ENCODE results near the gene SLC24A3.

SLC24A3 gene

DNA sequence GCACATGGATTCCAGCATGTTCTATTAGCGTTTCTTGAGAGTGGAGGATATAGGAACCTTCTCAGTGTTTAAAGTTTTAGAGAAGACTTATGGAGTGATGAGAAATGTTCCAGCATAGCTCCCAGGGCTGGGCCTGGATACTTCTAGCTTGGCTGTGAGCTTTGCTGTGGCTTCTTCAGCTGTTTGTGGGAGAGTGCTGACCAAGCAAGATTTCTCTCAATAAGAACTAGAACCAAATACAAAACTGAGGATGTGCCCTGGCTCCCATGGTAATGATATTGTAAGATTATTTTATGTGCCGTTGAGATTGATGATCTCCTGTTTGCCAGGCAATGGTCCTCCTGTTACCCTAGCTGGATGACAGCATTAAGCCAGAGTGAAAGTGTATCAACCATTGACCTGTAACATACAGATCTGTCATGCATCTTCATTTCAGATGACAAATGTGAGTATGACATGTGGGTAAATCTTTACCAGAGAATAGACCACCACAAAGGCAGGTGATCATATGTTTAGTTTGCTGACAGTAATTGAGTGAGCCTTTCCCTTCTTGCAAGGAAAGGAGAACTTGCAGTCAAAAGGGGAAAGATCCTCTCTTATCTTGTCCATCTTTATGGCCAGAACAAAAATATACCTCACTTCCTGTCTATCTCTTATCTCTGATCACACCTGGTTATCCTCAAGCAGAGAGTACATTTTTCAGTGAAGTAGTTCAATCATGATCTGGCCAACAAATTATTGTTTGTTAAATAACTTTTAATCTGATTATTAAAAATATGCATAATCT lies 180.1 kb downstream of the SLC24A3 start:
- no peak for DNase-seq

DNA sequence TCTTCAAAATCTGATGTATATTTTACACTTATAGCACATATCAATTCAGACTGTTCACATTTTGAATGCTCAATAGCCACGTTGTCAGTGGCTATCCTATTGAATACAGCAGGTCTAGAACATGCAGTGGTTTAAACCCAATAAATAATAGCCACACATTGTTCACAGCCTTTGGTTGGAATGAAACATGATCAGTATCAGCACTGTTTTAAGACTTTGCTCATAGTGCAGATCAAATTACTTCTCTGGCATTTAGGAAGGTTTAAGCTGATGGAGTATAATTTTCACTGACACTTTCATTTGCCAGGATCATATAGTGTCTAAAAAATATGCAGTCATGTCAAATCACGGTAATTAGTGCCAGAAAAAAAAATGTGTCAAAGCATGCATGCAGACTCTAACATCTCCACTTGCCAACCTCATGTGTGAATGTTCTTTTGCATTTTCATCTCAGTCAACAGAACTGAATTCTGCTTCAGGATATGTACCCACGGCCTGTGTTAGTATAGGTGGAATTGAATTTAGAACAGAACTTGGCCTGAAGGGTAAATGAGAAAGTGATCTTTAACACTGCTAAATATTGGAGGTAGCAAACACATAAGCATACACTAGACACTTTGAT lies 184.1 kb downstream of the SLC24A3 start:
- no peak for DNase-seq

DNA sequence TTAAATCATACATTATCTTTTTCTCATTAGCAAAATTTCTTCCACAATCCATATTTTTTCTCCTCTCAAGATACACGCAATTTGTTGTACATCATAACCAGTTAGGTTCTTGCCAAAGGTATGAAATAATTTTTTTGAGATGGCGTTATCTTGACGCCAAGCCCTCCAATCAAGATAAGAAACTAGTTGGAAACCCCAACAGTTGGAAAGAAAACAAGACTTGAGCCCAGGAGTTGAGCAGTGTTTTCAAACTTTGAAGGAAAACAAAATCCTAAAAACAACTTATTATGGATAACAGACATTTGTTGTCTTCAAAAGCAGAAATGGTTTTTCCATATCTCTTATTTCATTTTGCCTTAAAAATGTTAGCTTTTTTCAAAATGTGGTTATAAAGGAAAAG lies 184.8 kb downstream of the SLC24A3 start:
- no peak for DNase-seq

DNA sequence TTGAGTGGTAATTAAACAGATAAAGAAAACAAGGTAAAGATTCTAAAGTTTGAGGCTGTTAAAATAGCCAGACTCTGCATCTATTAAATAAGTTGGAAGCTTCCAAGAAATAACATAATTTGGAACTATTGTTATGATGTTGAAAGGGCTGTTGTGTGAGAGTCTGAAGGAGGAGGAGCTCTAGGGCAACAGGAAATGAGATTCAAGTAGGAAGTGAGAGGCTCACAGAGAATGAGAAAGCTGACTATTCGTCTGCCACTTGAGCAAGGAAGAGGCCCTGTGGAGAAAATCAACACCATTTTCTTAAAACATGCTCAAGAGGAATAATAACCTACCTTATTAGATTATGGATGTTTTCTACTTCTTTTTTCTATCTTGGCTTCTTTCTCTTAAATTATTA lies 185.2 kb downstream of the SLC24A3 start:
- DNase-seq: no peak

DNA sequence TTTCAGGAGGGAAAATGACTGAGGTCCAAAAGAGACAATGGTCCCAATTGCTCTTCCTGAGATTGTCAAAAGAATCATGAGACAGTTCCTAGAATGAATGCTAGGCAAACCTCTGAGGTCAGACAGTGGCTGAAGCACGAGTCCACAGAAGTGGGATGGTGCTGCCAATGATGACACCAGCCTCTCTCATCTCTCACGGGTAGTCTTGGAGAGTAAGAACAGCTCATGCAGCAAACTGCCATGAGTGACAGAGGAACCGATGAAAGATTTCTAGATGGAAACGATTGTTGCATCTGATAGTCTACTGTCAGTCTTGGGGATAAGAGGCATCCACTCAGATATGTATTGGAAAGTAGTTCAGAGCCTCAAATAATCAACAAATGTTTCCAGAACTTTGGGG lies 188.7 kb downstream of the SLC24A3 start:
- DNase-seq: no peak

DNA sequence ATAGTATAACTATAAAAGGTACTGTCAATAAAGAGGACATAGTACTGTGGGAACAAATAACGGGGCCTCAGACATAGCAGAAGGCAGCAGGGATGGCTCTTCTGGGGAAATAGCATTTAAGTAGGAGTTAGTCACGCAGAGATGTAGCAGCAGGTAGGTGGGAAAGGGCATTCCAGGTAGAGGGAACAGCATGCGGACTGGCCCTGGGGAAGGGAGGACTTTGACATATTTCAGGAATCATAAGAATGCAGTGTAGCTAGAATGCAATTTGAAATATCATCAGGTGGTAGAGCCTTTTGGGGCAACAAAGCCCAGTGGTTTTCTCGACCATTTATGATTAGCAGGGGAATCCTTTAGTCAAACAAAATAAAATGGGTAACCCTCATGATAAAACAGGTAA lies 191.1 kb downstream of the SLC24A3 start:
- no peak for DNase-seq

DNA sequence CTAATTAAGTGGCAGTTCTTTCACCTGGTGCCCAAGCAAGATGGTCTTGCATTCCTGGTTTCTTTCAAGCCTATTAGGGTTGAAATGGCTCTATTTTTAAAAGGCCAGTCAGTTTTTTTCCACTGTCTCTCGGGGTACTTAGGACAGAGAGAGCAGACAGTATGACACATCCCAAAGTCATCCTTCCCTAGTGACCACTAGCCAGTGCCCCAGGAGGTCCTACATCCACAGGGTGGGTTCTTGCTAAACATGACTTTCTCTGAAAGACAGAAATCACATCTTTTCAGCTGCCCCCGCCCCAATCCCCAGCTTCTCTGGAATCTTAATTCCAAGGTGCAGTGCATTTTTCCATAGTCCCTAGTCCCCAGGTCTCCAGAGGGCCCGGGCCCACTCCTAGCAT lies 192.4 kb downstream of the SLC24A3 start:
- no peak for DNase-seq

DNA sequence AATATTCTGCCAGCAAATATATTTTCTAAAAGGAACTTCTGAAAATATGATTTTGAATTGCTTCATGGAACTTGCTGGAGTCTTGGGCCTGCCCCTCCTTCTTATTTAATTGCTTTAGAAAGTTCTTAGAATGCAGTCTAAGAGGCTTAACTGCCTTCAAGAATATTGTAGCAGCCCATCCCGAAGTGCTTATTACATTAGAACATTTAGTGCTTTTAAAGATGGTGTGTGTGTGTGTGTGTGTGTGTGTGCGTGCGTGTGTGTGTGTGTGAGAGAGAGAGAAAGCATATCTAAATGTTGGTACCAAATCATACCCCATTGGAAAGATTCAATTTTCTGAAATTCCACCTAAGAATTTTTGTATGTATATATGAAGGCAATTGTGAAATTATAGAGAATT lies 193.5 kb downstream of the SLC24A3 start:
- DNase-seq: no peak

DNA sequence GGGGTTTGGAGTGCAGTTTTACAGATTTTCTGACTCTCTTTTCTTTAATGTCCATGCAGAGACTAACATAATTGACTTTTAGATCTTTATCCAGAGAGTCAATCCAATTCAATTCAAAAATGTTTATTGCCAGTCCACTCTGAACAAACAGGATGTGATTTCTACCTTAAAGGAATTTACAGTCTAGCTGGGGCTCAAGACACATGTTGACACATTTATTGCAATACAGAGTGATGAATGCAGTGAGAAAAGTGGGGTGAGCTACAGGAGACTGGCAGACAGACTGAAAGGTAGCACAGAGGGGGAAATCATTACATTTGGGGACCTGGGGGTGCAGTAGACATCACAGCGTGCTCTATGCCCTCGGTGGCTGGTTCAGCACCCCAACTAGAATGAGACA lies 193.9 kb downstream of the SLC24A3 start:
- DNase-seq: no peak

DNA sequence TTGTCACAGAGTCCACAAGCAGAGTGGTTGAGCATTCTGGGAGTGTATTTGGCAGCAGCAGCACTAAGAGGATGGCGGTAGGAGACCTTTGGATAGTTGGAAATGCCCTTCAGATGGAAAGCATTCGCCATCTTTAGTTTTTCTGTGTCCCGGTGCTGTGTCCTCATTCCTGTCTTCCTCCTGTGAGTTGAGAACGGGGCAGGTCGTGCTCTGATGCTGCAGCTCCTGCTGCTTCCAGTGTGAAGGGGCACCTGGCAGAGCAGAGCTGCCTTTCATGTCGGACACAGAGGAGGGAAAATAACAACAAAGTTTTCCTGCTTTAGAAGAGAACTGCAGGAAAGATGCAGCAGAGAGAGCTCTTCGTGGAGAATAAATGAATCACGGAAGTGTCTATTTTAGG lies 194.8 kb downstream of the SLC24A3 start:
- DNase-seq: no peak

DNA sequence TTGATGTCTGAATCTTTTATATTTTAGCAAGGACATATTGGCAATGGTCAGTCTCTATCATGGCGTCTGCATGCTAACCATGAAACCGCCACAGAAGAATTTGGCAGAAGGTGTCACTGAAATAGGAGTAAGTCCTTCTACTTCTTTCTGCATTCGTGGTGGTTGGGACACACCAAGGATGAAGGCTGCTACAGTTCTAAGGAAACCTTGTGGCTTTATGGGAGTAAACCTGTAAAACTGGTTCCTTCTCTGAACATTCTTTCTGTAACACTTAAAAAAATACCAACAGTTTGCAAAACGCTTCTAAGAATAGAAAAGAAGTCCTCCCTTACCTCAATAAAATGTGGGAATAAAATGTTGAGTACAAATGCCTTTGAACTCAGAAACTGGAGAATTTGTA lies 195.3 kb downstream of the SLC24A3 start:
- DNase-seq: no peak

DNA sequence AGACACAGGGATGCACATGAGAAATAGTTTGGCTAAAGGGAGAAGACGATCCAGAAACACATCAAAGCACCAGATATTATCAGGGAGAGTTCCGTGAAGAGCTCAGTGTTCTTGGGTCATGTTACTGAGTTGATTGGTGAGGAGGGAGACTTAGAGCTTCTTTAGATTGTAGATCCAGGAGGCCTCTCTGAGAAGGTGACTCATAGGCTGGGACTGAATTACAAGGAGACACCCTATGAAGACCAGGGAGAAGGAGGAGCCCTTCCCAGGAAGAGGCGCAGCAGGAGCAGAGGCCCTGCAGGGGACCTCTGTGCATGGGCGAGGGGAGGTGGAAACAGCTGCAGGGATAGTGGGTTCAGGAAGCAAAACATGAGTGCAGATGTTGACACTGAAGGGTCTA lies 196.5 kb downstream of the SLC24A3 start:
- DNase-seq: no peak

DNA sequence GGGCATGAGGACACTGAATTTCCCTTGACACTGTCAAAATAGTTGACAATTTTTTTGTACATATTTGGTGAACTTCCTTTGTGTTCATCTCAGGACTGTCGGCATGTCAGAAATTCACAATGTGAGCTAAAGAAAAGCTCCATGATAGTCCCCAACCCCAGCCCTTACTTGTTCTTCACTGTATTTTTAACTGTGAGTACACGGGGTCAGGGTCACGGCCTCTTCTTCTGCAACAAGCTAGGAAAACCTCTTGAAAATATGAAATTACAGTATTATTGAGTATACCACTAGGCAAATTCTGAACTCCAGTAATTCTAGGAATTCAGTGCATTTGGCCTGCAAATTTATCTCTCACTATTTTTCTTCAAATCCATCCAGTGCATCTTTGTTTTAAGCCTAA lies 199.4 kb downstream of the SLC24A3 start:
- DNase-seq: no peak

DNA sequence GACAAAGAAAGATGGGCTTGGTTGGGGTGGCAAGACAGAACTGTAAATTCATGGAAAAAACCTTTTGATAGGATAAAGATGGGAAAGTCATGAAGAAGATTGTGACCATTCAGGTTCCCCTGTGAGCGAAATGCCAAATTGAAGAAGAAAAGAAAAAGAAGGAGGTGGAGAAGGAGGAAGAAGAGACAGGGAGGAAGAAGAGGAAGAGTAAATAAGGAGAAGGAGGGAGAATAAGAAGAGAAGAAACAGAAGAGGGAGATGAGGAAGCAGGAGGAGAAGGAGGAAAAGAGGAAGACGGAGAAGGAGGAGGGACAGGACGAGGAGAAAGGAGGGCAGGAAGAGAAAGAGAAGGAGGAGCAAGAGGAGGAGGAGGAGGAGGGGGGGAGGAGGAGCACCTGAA lies 199.8 kb downstream of the SLC24A3 start:
- DNase-seq: no peak

DNA sequence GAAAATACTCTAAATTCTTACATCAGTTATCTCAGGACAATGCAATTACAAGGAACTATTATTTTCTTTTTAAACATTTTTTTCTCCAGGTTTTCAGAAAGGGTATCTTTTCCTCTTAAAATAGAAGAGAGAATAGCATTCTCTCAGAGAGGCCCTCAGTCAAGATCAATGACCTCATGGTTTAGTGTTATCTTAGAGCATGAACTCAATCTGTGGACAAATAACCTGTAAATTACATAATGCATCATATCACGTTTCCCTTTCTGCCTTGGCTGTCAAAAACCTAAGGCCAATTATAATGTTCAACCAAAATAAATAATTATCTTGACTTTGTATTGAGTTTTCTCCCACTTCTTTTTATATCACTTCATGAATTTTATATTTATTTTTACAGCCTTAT lies 202.2 kb downstream of the SLC24A3 start:
- no peak for DNase-seq

DNA sequence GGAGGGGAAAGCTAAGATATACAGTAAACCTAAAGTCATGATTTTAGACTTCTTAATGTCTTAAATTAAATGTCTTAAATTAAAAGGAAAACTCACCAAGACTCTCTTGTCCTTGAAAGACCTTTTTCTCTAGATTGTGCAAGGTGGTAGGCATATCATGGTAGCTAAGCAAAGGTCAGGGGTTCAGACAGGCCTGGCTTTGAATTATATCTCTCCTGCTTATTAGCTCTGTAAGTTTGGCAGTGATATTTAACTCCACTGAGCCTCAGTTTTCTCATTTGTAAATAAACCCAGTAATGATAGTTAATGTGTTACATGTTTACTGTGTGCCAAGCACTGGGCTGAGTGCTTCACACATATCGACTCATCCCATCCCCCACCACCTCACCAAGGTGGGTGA lies 203.3 kb downstream of the SLC24A3 start:
- no peak for DNase-seq

DNA sequence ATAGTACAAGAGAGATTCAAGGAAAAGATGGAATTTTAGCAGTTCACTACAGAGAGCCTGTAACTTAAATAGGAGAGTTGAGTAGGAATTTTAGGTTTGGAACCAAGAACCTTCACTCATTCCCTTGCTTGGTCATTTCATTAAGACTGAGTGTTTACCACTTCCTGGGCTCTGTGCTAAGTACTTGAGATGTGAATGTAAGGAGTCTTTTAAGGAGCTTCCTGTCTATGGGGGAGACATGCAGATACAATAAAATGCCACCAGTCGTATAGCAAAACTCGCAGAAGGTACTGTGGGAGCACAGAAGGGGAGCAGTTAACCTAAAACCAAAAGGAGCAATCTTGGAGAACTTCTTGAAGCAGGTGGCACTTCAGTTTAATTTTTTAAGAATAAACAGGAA lies 204.2 kb downstream of the SLC24A3 start:
- DNase-seq: no peak

DNA sequence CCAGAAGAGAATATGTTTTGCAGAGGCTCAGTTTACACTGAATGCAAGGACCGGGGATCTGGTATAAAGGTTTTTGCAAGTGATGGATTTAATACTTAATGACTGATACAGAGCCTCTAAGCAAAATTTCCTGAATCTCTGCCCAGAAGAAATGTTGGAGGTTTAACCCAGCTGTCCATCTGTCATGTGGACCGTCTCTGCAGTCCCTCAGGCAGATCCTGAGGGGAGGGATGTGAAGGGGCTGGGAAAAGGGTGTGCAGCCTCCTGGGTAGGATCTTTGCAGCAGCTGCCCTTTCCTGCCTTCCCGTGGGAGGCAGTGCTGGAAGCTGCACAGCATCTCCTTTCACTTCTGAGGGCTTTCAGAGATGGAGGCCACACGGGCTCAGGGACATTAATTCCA lies 207.0 kb downstream of the SLC24A3 start:
- DNase-seq: no peak

DNA sequence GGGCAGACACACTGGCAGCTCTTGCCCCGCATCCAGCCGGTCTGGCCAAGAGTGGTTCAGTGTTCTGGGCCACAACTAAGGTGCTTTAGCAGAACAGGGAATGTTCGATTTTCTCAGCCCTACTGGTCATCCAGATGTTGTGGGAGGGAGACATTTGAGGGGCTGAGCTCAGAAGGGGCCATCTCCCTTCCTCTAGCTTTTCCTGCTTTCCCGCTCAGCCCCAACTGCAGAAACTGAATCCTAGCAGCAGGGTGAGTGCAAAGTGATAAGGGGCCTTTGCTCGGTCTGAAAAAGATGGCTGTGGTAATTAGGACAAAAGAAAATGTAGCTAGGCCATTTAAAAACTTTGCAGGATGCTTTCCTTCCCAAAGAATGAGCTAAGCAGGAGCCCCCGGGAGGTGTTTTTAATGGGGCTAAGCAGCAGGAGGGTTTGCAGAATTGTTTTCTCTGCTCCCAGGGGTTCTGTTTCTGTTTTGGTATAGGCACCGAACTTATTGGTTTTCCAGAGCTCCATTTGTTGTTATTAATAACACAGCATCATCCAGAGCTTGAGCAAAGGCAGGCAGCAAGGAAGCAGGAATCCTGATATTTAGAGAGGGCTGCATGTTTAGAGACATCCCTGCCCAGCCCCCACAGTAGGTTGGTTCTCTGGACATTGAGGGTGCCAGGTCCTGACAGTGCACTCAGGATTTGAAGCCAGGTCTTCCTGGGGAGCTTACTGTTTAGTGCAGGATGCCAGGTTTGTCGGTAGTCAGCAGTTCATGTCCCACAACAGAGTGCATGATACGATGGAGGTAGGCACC lies 210.9 kb downstream of the SLC24A3 start:
- DNase-seq: no peak

DNA sequence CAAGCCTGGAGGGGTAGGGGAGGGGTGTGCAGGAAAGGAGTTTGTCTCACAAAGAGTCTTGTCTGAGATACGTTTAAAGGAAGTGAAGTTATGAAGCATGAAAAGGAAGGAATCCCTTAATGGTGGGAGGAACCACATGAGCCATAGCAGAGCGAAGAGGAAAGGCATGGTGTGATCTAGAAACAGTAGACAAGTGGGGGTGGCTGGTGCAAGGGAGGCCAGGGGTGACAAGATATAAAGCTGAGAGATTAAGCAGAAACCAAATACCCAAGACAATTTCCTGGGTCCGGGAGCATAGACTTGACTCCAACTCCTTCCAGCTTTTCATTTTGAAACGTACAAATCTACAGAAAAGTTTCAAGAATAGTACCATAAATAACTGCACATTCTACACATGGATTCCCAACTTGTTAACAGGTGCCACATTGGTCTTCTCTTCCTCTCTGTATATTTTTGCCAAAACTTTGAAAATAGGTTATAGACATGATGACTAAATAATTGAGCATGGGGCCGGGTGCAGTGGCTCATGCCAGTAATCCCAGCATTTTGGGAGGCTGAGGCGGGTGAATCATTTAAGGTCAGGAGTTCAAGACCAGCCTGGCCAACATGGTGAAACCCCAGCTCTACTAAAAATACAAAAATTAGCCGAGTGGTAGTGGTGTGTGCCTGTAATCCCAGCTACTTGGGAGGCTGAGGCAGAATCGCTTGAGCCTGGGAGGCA lies 211.6 kb downstream of the SLC24A3 start:
- no peak for DNase-seq

DNA sequence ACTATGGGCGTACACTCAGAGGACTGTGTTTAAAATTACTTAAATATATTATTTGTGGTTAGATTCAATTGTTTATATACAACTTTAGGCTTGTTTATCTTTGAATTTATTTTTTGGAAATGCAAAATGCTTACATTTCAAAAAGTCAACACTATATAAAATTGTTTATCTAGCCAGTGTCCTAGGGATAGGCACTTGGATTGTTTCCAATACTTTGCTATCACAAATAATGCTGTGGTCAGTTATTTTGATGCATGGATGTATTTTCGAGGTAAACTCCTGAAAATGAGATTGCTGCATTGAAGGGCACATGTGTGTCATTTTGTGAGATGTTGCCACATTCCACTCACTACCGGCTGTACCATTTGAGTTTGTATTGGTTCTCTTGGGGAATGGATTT lies 213.9 kb downstream of the SLC24A3 start:
- DNase-seq: no peak

DNA sequence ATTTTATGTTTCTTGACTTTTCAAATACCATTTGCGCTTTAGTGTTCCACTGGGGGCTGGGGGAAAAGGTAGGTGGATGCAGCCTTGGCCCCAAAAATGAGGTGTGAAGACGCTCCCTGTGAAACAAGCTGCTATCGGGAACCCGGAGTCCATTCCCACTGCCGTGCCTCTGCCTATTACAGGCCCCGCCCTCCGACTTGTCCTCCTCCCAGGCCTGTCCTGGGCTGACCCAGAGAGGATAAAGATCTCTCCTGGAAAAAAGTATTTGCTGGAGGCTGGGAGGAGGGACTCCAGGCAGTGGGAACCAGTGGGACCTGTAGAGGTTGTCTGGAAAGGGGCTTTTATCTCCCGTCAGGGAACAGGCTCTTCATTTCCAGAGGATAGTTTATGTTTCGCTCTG lies 215.0 kb downstream of the SLC24A3 start:
- no peak for DNase-seq

DNA sequence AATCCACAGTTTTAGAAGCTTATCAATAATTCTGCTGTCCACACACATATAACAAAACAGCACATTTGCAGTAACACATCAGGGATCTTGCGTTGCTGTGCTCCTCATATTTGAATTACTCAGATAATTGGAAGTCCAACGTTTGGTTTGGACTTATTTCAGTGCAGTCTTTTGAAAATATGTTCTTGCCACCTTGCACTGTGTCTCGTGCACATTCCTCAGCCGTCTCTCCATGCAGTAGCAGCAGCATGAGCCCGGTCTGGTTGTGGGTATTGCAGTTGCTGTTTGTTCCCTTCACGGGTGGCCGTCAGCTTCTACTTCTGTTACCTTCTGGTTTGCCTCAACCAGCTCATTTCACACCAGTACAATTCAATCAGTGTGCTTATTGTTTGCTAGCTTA lies 215.5 kb downstream of the SLC24A3 start:
- no peak for DNase-seq
